NCI-H1694 (cell line): ENCODE results near the gene SDHAF2.
"Not testable (repeated sequence)": the region's sequence is repeated elsewhere in the genome, so short reads cannot be mapped to it uniquely, and the experiment has no call there.

Experiments
- DNase-seq: peaks from one replicate; lab custom pipeline; 2025; lab: John Stamatoyannopoulos, UW

SDHAF2 gene

GRCh38 chr11:61476371-61476770, 46.4 kb downstream of the SDHAF2 start:
- no peak for DNase-seq

GRCh38 chr11:61477126-61477525, 47.2 kb downstream of the SDHAF2 start:
- DNase-seq, result no peak

GRCh38 chr11:61477727-61478148, 47.8 kb downstream of the SDHAF2 start:
- no peak for DNase-seq

- DNase-seq, result not testable (repeated sequence)
These were observed 49.6 kb downstream of the SDHAF2 start for GRCh38 chr11:61479360-61480058.

GRCh38 chr11:61480261-61480993, 50.5 kb downstream of the SDHAF2 start:
- no peak for DNase-seq

GRCh38 chr11:61480994-61481335, 51.0 kb downstream of the SDHAF2 start:
- no peak for DNase-seq

- DNase-seq, result no peak
These were observed 51.9 kb downstream of the SDHAF2 start for GRCh38 chr11:61481806-61482205.

GRCh38 chr11:61482513-61482912, 52.6 kb downstream of the SDHAF2 start:
- DNase-seq, result no peak

GRCh38 chr11:61484541-61484940, 54.6 kb downstream of the SDHAF2 start:
- DNase-seq, result no peak

- DNase-seq, result no peak
These were observed 55.2 kb downstream of the SDHAF2 start for GRCh38 chr11:61485080-61485479.

GRCh38 chr11:61486011-61486620, 56.2 kb downstream of the SDHAF2 start:
- no peak for DNase-seq

GRCh38 chr11:61486779-61487178, 56.9 kb downstream of the SDHAF2 start:
- DNase-seq, result no peak

- no peak for DNase-seq
These were observed 57.6 kb downstream of the SDHAF2 start for GRCh38 chr11:61487342-61488025.

- DNase-seq, result no peak
These were observed 58.8 kb downstream of the SDHAF2 start for GRCh38 chr11:61488651-61489291.

GRCh38 chr11:61489833-61490721, 60.2 kb downstream of the SDHAF2 start:
- DNase-seq, result no peak

- no peak for DNase-seq
These were observed 61.9 kb downstream of the SDHAF2 start for GRCh38 chr11:61491736-61492395.

- no peak for DNase-seq
These were observed 64.5 kb downstream of the SDHAF2 start for GRCh38 chr11:61494381-61494961.

- DNase-seq, result peak; percentile 82
These were observed 66.1 kb downstream of the SDHAF2 start for GRCh38 chr11:61495801-61496601.
